ENCODE measurements around the gene ADGRE2.
A peak's percentile ranks its signal among the peaks of the same experiment; 100 is the strongest.

The ADGRE2 gene

GRCh38 chr19:14731200-14731599, 47.2 kb downstream of the ADGRE2 start:
- DNase-seq = no peak

- no peak for DNase-seq
Observed at GRCh38 chr19:14728595-14728994, 49.8 kb downstream of the ADGRE2 start.

- no peak for DNase-seq
Observed at GRCh38 chr19:14722127-14722526, 56.2 kb downstream of the ADGRE2 start.

- no peak for DNase-seq
Observed at GRCh38 chr19:14719162-14719561, 59.2 kb downstream of the ADGRE2 start.

- no peak for DNase-seq
Observed at GRCh38 chr19:14718522-14719116, 59.7 kb downstream of the ADGRE2 start.

GRCh38 chr19:14715841-14716240, 62.5 kb downstream of the ADGRE2 start:
- DNase-seq = no peak

GRCh38 chr19:14704450-14704849, 73.9 kb downstream of the ADGRE2 start:
- DNase-seq = no peak

- DNase-seq = no peak
Observed at GRCh38 chr19:14703833-14704232, 74.5 kb downstream of the ADGRE2 start.

- DNase-seq = no peak
Observed at GRCh38 chr19:14700711-14701375, 77.5 kb downstream of the ADGRE2 start.

GRCh38 chr19:14699641-14700040, 78.7 kb downstream of the ADGRE2 start:
- DNase-seq = no peak

- DNase-seq = no peak
Observed at GRCh38 chr19:14695471-14695870, 82.9 kb downstream of the ADGRE2 start.

GRCh38 chr19:14694641-14695266, 83.6 kb downstream of the ADGRE2 start:
- no peak for DNase-seq

- DNase-seq = peak; percentile 100
Observed at GRCh38 chr19:14689598-14690503, 88.5 kb downstream of the ADGRE2 start, which contains the start of gene ZNF333. Gene ZNF333, plus strand, starts transcription at chr19:14690048. Its CDS starts 3,444 bp downstream, at chr19:14693492.

- DNase-seq = peak; percentile 49
Observed at GRCh38 chr19:14686411-14686810, 91.9 kb downstream of the ADGRE2 start.

GRCh38 chr19:14683439-14683838, 94.9 kb downstream of the ADGRE2 start:
- DNase-seq = no peak

Measured in stimulated activated CD4-positive, alpha-beta T cell treated with anti-CD3 and anti-CD28 coated beads, Interleukin-15, amount 100 ng/mL, for 24 hours (primary cell).